Measurements from ENCODE around the gene PPP2R2D.

PPP2R2D gene

DNA sequence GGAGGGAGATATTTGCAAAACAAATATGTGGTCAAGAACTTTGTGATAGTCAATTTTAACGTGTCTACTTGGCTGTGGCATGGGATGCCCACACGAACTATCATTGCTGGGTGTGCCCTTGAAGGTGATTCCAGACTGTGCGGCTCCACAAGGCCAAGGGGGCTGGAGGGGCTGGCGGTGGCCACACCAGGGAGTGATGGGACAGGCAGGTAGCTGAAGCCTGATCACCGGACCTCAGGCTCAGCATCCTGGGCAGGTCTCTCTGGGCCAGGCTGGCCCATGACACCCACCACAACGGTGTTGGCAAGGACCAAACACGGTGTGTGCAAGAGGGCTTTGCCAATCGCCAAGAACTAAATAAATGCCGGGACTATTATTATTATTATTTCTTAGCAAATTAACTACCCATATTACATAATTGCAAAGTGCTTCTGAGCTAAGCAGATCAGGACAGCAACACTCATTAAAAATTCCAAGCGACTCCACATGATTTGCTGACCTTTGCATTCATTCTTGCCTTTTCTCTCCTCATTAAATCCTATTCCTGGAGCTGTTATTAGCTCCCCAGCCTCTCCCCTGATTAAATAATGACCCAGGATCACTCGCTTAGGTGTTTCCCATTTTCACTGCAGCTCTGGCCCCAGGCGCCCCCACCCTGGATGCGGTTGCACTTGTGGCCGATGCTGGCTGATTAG is 35.4 kb upstream of the PPP2R2D start:
- ATAC-seq = no peak
- TF ChIP-seq, protein P1, sequence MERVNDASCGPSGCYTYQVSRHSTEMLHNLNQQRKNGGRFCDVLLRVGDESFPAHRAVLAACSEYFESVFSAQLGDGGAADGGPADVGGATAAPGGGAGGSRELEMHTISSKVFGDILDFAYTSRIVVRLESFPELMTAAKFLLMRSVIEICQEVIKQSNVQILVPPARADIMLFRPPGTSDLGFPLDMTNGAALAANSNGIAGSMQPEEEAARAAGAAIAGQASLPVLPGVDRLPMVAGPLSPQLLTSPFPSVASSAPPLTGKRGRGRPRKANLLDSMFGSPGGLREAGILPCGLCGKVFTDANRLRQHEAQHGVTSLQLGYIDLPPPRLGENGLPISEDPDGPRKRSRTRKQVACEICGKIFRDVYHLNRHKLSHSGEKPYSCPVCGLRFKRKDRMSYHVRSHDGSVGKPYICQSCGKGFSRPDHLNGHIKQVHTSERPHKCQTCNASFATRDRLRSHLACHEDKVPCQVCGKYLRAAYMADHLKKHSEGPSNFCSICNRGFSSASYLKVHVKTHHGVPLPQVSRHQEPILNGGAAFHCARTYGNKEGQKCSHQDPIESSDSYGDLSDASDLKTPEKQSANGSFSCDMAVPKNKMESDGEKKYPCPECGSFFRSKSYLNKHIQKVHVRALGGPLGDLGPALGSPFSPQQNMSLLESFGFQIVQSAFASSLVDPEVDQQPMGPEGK (CRISPR knock-in tag; IDR thresholded peaks at IDR 0.05; ENCODE audit: borderline replicate concordance) = no peak
- TF ChIP-seq ZFP3 (CRISPR knock-in tag; IDR thresholded peaks at IDR 0.05) = no peak
- TF ChIP-seq TCF4 (CRISPR knock-in tag; IDR thresholded peaks at IDR 0.05; ENCODE audit: borderline replicate concordance) = no peak
- TF ChIP-seq ZNF8 (CRISPR knock-in tag; IDR thresholded peaks at IDR 0.05) = no peak
- no peak for TF ChIP-seq ZC3H10 (CRISPR knock-in tag; IDR thresholded peaks at IDR 0.05)
- no peak for TF ChIP-seq ZNF70 (CRISPR knock-in tag; IDR thresholded peaks at IDR 0.05)
- TF ChIP-seq, protein P2, sequence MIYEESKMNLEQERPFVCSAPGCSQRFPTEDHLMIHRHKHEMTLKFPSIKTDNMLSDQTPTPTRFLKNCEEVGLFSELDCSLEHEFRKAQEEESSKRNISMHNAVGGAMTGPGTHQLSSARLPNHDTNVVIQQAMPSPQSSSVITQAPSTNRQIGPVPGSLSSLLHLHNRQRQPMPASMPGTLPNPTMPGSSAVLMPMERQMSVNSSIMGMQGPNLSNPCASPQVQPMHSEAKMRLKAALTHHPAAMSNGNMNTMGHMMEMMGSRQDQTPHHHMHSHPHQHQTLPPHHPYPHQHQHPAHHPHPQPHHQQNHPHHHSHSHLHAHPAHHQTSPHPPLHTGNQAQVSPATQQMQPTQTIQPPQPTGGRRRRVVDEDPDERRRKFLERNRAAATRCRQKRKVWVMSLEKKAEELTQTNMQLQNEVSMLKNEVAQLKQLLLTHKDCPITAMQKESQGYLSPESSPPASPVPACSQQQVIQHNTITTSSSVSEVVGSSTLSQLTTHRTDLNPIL (CRISPR knock-in tag; IDR thresholded peaks at IDR 0.05; ENCODE audit: low read depth) = no peak
- TF ChIP-seq ESRRG (CRISPR knock-in tag; IDR thresholded peaks at IDR 0.05) = no peak
- no peak for TF ChIP-seq BACH2 (CRISPR knock-in tag; IDR thresholded peaks at IDR 0.05; ENCODE audit: borderline replicate concordance)
- TF ChIP-seq PPARA (CRISPR knock-in tag; IDR thresholded peaks at IDR 0.05; ENCODE audit: borderline replicate concordance) = no peak
- TF ChIP-seq, protein P3, sequence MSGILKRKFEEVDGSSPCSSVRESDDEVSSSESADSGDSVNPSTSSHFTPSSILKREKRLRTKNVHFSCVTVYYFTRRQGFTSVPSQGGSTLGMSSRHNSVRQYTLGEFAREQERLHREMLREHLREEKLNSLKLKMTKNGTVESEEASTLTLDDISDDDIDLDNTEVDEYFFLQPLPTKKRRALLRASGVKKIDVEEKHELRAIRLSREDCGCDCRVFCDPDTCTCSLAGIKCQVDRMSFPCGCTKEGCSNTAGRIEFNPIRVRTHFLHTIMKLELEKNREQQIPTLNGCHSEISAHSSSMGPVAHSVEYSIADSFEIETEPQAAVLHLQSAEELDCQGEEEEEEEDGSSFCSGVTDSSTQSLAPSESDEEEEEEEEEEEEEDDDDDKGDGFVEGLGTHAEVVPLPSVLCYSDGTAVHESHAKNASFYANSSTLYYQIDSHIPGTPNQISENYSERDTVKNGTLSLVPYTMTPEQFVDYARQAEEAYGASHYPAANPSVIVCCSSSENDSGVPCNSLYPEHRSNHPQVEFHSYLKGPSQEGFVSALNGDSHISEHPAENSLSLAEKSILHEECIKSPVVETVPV (CRISPR knock-in tag; IDR thresholded peaks at IDR 0.05) = no peak
- TF ChIP-seq, protein P4, sequence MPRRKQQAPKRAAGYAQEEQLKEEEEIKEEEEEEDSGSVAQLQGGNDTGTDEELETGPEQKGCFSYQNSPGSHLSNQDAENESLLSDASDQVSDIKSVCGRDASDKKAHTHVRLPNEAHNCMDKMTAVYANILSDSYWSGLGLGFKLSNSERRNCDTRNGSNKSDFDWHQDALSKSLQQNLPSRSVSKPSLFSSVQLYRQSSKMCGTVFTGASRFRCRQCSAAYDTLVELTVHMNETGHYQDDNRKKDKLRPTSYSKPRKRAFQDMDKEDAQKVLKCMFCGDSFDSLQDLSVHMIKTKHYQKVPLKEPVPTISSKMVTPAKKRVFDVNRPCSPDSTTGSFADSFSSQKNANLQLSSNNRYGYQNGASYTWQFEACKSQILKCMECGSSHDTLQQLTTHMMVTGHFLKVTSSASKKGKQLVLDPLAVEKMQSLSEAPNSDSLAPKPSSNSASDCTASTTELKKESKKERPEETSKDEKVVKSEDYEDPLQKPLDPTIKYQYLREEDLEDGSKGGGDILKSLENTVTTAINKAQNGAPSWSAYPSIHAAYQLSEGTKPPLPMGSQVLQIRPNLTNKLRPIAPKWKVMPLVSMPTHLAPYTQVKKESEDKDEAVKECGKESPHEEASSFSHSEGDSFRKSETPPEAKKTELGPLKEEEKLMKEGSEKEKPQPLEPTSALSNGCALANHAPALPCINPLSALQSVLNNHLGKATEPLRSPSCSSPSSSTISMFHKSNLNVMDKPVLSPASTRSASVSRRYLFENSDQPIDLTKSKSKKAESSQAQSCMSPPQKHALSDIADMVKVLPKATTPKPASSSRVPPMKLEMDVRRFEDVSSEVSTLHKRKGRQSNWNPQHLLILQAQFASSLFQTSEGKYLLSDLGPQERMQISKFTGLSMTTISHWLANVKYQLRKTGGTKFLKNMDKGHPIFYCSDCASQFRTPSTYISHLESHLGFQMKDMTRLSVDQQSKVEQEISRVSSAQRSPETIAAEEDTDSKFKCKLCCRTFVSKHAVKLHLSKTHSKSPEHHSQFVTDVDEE (CRISPR knock-in tag; IDR thresholded peaks at IDR 0.05) = no peak
- TF ChIP-seq ARNTL (CRISPR knock-in tag; IDR thresholded peaks at IDR 0.05; ENCODE audit: borderline replicate concordance, low read depth) = no peak
- TF ChIP-seq GLIS3 (CRISPR knock-in tag; IDR thresholded peaks at IDR 0.05) = no peak

DNA sequence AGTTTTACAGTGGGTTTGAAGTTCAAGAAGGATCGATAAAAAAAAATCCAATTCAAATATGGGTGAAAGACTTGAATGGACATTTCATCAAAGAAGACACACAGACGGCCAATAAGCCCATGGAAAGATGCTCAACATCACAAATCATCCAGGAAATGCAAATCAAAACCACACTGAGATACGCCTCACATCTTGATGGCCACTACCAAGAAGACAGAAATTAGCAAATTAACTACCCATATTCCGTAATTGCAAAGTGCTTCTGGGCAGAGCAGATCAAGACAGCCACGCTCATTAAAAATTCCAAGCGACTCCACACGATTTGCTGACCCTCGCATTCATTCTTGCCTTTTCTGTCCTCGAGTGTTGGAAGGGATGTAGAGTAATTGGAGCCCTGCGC is 34.1 kb upstream of the PPP2R2D start:
- ATAC-seq = no peak
- TF ChIP-seq TCF4 (CRISPR knock-in tag; IDR thresholded peaks at IDR 0.05; ENCODE audit: borderline replicate concordance) = no peak
- TF ChIP-seq ISL1 (CRISPR knock-in tag; IDR thresholded peaks at IDR 0.05) = no peak
- TF ChIP-seq PPARA (CRISPR knock-in tag; IDR thresholded peaks at IDR 0.05; ENCODE audit: borderline replicate concordance) = no peak
- no peak for TF ChIP-seq CSDC2 (CRISPR knock-in tag; IDR thresholded peaks at IDR 0.05)
- no peak for TF ChIP-seq ESRRG (CRISPR knock-in tag; IDR thresholded peaks at IDR 0.05)
- no peak for TF ChIP-seq GLIS3 (CRISPR knock-in tag; IDR thresholded peaks at IDR 0.05)
- TF ChIP-seq, protein P2 (CRISPR knock-in tag; IDR thresholded peaks at IDR 0.05; ENCODE audit: low read depth) = no peak
- no peak for TF ChIP-seq ZNF70 (CRISPR knock-in tag; IDR thresholded peaks at IDR 0.05)
- TF ChIP-seq BACH2 (CRISPR knock-in tag; IDR thresholded peaks at IDR 0.05; ENCODE audit: borderline replicate concordance) = no peak
- TF ChIP-seq SNAI2 (CRISPR knock-in tag; IDR thresholded peaks at IDR 0.05) = no peak
- TF ChIP-seq OSR1 (CRISPR knock-in tag; IDR thresholded peaks at IDR 0.05) = no peak
- TF ChIP-seq, protein P5, sequence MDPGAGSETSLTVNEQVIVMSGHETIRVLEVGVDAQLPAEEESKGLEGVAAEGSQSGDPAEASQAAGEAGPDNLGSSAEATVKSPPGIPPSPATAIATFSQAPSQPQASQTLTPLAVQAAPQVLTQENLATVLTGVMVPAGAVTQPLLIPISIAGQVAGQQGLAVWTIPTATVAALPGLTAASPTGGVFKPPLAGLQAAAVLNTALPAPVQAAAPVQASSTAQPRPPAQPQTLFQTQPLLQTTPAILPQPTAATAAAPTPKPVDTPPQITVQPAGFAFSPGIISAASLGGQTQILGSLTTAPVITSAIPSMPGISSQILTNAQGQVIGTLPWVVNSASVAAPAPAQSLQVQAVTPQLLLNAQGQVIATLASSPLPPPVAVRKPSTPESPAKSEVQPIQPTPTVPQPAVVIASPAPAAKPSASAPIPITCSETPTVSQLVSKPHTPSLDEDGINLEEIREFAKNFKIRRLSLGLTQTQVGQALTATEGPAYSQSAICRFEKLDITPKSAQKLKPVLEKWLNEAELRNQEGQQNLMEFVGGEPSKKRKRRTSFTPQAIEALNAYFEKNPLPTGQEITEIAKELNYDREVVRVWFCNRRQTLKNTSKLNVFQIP (CRISPR knock-in tag; IDR thresholded peaks at IDR 0.05; ENCODE audit: borderline replicate concordance, low read depth) = no peak
- no peak for TF ChIP-seq ZFP30 (CRISPR knock-in tag; IDR thresholded peaks at IDR 0.05)

Data from SK-N-SH treated with all-trans-retinoic acid at 6 μM for 48 hours (cell line).